GM12801 (cell line): ENCODE results near the gene SLC35G1.

Source experiments
- TF ChIP-seq, protein P1 (sequence below): IDR thresholded peaks from one replicate; pipeline ENCODE4 v1.5.1; 2011; ENCODE audit warnings: control low read depth; ENCODE audit not compliant: insufficient read length; ENCODE audit errors: extremely low read depth

SLC35G1 gene

DNA sequence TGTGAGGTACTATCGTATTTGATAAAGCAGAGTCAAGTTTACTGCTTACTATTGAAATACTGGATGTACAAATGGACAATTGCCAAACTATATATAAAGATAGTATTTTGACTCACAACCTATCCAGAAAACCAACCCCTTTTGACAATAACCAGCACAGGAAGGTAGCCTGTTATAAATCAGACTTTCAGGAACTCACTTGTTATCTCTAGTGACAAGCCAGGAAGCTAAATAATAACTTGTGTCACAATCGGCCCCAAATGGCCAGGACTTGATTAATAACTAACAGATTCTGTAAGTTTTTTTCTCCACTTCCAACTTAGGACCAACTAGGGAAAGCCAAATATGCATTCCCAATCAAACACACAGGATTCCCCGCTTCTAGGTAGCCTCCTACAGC lies 38.8 kb upstream of the SLC35G1 start:
- TF ChIP-seq, protein P1, sequence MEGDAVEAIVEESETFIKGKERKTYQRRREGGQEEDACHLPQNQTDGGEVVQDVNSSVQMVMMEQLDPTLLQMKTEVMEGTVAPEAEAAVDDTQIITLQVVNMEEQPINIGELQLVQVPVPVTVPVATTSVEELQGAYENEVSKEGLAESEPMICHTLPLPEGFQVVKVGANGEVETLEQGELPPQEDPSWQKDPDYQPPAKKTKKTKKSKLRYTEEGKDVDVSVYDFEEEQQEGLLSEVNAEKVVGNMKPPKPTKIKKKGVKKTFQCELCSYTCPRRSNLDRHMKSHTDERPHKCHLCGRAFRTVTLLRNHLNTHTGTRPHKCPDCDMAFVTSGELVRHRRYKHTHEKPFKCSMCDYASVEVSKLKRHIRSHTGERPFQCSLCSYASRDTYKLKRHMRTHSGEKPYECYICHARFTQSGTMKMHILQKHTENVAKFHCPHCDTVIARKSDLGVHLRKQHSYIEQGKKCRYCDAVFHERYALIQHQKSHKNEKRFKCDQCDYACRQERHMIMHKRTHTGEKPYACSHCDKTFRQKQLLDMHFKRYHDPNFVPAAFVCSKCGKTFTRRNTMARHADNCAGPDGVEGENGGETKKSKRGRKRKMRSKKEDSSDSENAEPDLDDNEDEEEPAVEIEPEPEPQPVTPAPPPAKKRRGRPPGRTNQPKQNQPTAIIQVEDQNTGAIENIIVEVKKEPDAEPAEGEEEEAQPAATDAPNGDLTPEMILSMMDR = no peak

DNA sequence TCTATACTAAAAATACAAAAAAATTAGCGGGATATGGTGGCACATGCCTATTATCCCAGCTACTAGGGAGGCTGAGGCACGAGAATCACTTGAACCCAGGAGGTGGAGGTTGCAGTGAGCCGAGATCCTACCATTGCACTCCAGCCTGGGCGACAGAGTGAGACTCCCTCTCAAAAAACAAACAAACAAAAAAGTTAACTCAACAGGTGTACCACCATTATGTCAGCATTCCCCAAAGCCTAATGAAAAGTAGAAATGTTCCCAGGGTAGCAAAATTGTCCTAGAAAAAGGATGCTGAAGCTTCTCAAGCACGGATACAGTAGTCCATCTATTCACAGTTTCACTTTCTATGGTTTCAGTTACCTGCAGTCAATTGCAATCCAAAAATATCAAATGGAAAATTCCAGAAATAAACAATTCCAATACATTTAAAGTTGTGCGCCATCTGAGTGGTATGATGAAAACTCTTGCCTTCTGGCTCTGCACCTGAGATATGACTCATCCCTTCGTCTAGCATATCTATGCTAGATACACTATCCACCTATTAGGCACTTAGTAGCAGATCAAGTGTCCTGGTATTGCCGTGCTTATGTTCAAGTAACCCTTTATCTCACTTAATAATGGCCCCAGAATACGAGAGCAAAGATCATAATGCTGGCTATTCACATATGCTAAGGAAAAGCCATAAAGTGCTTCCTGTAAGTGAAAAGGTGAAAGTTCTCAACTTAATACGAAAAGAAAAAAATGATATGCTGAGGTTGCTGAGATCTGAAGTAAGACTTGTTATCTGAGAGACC lies 37.2 kb upstream of the SLC35G1 start:
- TF ChIP-seq, protein P1 = no peak

DNA sequence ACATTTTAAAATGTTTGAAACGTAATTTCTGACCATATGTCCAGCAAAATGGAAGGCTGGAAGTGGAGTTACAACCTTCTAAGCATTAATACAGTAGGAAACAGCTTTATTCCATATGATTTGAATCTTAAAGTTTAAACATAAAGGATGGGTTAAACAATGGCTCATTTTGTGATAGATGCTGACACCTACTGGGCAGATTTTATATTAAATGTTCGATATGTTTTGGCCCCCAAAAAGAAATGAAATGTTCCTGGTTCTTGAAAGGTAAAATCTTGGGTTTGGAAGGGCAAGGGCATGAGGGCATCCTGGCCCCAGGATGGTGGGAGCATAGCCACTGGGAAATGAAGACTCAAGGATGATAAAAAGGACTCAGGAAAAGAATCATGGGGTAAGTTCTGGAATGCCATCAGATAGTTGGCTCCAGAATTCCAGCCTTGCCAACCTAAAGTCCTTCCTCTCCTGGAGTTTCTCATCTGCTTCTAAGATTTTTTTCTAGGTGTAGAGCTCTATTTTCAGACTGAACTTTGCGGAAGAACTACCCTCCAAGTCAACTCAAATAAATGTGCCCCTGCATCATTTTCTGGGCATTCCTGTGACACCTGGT lies 34.6 kb upstream of the SLC35G1 start:
- TF ChIP-seq, protein P1 = no peak

DNA sequence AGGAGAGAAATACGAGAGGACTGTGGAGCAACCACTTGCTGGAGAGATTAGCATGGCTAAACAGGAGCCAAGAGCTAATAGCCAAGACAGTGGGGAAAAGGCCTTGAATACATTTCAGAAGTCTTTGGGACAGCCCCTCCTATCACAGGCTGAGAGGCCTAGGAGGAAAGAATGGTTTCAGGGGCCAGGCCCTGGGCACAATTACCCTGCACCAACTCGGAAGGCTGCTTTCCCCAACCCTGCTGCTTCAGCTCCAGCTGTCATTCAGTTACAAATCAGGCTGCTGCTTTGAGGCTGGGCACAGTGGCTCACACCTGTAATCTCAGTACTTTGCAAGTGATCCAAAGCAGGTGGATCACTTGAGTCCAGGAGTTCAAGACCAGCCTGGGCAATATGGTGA lies 32.0 kb upstream of the SLC35G1 start:
- TF ChIP-seq, protein P1 = no peak

DNA sequence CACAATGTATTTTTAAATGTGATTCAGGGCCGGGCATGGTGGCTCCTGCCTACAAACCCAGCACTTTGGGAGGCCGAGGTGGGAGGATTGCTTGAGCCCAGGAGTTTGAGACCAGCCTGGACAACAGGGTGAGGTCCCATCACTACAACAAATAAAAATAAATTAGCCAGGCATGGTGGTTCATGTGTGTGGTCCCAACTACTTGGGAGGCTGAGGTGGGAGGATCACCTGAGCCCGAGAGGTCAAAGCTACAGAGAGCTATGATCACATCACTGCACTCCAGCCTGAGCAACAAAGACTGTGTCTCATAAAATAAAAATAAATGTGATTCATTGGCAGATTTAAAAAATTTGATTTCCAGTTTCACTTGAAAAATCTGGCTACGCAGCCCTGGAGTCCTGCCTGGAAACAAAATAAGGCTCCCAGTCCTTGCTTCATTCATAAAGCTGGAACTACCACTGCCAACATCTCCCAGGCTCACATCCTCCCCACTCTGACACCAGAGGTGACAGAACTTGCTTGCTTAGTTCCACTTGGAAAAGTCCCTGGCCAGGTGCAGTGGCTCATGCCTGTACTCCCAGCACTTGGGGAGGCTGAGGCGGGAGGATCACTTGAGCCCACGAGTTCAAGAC lies 27.9 kb upstream of the SLC35G1 start:
- TF ChIP-seq, protein P1 = no peak

DNA sequence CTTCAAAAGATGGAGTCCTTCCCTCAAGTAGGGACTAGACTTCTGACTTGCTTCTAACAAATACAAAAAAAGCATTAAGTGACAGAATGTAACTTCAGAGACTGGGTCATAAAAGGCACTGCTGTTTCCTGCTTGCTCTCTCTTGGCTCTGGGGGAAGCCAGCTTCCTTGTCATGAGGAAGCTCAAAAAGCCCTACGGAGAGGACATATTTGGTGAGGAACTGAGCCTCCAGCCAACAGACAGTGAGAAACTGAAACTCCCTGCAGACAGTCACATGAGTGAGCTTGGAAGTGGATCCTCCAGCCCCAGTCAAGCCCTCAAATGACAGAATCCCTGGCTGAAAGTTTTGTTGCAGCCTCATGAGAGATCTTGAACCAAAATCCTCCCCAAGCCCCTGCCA lies 26.3 kb upstream of the SLC35G1 start:
- TF ChIP-seq, protein P1 = no peak

DNA sequence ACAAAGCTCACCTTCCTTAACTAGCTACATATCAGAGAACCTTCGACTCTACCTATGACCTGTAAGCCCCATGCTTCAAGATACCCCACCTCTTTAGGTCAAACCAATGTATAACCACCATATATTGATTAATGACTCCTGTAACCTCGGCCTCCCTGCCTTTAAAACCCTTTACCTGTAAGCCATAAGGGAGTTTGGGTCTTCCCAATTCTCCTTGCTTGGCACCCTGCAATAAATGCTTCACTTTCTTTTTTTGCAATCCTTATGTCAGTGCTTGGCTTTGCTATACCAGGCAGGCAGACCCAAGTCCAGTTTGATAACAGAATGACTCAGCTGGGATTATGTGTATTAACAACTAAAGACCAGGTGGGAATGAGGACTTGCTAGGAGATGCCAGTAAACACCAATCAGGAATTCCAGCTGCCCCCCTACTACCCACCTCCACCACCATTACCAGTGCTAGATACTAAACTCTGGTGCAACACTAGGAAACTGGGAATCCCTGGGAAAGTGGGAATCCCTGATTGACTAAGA lies 22.0 kb upstream of the SLC35G1 start:
- TF ChIP-seq, protein P1 = no peak
